Keratinocyte (primary cell): ENCODE measurements around the gene GIMAP4.

Experiments used
- EZH2 ChIP-seq: IDR thresholded peaks from one replicate; pipeline ENCODE4 v1.6.1; 2012; ENCODE audit warnings: inconsistent platforms, mild to moderate bottlenecking, low read length, moderate library complexity
- TF ChIP-seq, protein P1 (sequence below), 3 experiments: IDR thresholded peaks in 1 of 3; conservative IDR thresholded peaks in 1 of 3; optimal IDR thresholded peaks in 1 of 3; 2 replicates in 2 of 3; 3 replicates in 1 of 3; pipeline versions ENCODE3 to v1.5.1; 2011; ENCODE audit warnings: low read length in 3 of 3, mild to moderate bottlenecking in 3 of 3, moderate library complexity in 2 of 3, control low read depth in 1 of 3, inconsistent platforms in 1 of 3; ENCODE audit not compliant: insufficient read depth in 2 of 3; ENCODE audit errors: extremely low read depth in 1 of 3

GRCh38 chr7:150568714-150569113 is 1.5 kb downstream of the GIMAP4 start:
- TF ChIP-seq, protein P1, sequence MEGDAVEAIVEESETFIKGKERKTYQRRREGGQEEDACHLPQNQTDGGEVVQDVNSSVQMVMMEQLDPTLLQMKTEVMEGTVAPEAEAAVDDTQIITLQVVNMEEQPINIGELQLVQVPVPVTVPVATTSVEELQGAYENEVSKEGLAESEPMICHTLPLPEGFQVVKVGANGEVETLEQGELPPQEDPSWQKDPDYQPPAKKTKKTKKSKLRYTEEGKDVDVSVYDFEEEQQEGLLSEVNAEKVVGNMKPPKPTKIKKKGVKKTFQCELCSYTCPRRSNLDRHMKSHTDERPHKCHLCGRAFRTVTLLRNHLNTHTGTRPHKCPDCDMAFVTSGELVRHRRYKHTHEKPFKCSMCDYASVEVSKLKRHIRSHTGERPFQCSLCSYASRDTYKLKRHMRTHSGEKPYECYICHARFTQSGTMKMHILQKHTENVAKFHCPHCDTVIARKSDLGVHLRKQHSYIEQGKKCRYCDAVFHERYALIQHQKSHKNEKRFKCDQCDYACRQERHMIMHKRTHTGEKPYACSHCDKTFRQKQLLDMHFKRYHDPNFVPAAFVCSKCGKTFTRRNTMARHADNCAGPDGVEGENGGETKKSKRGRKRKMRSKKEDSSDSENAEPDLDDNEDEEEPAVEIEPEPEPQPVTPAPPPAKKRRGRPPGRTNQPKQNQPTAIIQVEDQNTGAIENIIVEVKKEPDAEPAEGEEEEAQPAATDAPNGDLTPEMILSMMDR (optimal IDR thresholded peaks at IDR 0.05 in 1 of 3, IDR thresholded peaks at IDR 0.05 in 1 of 3, conservative IDR thresholded peaks at IDR 0.05 in 1 of 3; ENCODE audit: extremely low read depth in 1 of 3, insufficient read depth in 2 of 3, low read length in 3 of 3), result no peak
- TF ChIP-seq EZH2, result no peak
